Measurements from ENCODE around the gene MEG3. TPM values are rescaled to one million over a fixed set of nuclear protein-coding genes. Genes with fewer than 3 reads are reported as not detected.

Gene MEG3
- total RNA-seq, 1 donor from 2014 or later: not detected

- no peaks in the 10 kb centered on the region for H3K36me3 Mint-ChIP-seq (ENCODE audit: low read depth)
- peaks cover 2% of the 10 kb centered on the region for H3K27me3 Mint-ChIP-seq
- intact Hi-C loops (cut with micrococcal nuclease): no loop called here
- H3K4me1 Mint-ChIP-seq: no peaks in the 10 kb centered on the region
- no peak overlapping the region for H3K4me3 Mint-ChIP-seq
- no peak overlapping the region for H3K27ac Mint-ChIP-seq
- no peak for DNase-seq
- H3K9me3 Mint-ChIP-seq: no peaks in the 10 kb centered on the region
These were observed 33.9 kb downstream of the MEG3 start for GRCh38 chr14:100859781-100860180.

GRCh38 chr14:100860556-100861187, 34.8 kb downstream of the MEG3 start:
- no peaks in the 10 kb centered on the region for H3K9me3 Mint-ChIP-seq
- H3K27ac Mint-ChIP-seq: no peak overlapping the region
- DNase-seq: no peak
- H3K4me3 Mint-ChIP-seq: no peak overlapping the region
- intact Hi-C loops (cut with micrococcal nuclease): no loop called here
- H3K4me1 Mint-ChIP-seq: no peaks in the 10 kb centered on the region
- peaks cover 2% of the 10 kb centered on the region for H3K27me3 Mint-ChIP-seq
- no peaks in the 10 kb centered on the region for H3K36me3 Mint-ChIP-seq (ENCODE audit: low read depth)

- H3K36me3 Mint-ChIP-seq (ENCODE audit: low read depth): no peaks in the 10 kb centered on the region
- H3K27me3 Mint-ChIP-seq: no peaks in the 10 kb centered on the region
- H3K27ac Mint-ChIP-seq: no peak overlapping the region
- H3K4me3 Mint-ChIP-seq: no peak overlapping the region
- DNase-seq: no peak
- no peaks in the 10 kb centered on the region for H3K9me3 Mint-ChIP-seq
- no peaks in the 10 kb centered on the region for H3K4me1 Mint-ChIP-seq
- intact Hi-C loops (cut with micrococcal nuclease): no loop called here
These were observed 35.4 kb downstream of the MEG3 start for GRCh38 chr14:100861188-100861936.

- DNase-seq: no peak
- intact Hi-C loops (cut with micrococcal nuclease): no loop called here
- H3K4me1 Mint-ChIP-seq: no peaks in the 10 kb centered on the region
- H3K27ac Mint-ChIP-seq: no peak overlapping the region
- no peak overlapping the region for H3K4me3 Mint-ChIP-seq
- H3K27me3 Mint-ChIP-seq: no peaks in the 10 kb centered on the region
- H3K36me3 Mint-ChIP-seq (ENCODE audit: low read depth): no peaks in the 10 kb centered on the region
- H3K9me3 Mint-ChIP-seq: no peaks in the 10 kb centered on the region
These were observed 36.0 kb downstream of the MEG3 start for GRCh38 chr14:100861937-100862247.

- DNase-seq: no peak
- no peaks in the 10 kb centered on the region for H3K4me1 Mint-ChIP-seq
- no peaks in the 10 kb centered on the region for H3K27me3 Mint-ChIP-seq
- no peak overlapping the region for H3K27ac Mint-ChIP-seq
- intact Hi-C loops (cut with micrococcal nuclease): no loop called here
- H3K36me3 Mint-ChIP-seq (ENCODE audit: low read depth): no peaks in the 10 kb centered on the region
- H3K4me3 Mint-ChIP-seq: no peak overlapping the region
- H3K9me3 Mint-ChIP-seq: no peaks in the 10 kb centered on the region
These were observed 36.4 kb downstream of the MEG3 start for GRCh38 chr14:100862277-100862676.

- Mint-ChIP-seq H3K4me1 (no peaks in the 10 kb centered on the region), H3K27ac (no peak overlapping the region), H3K36me3 (ENCODE audit: low read depth) (no peaks in the 10 kb centered on the region), H3K4me3 (no peak overlapping the region), H3K27me3 (no peaks in the 10 kb centered on the region), H3K9me3 (no peaks in the 10 kb centered on the region)
- intact Hi-C loops (cut with micrococcal nuclease): no loop called here
- DNase-seq: no peak
These were observed 36.9 kb downstream of the MEG3 start for GRCh38 chr14:100862793-100863192.

GRCh38 chr14:100864206-100864605, 38.3 kb downstream of the MEG3 start:
- Mint-ChIP-seq H3K36me3 (ENCODE audit: low read depth) (no peaks in the 10 kb centered on the region), H3K9me3 (no peaks in the 10 kb centered on the region), H3K4me1 (no peaks in the 10 kb centered on the region), H3K27me3 (no peaks in the 10 kb centered on the region), H3K4me3 (no peak overlapping the region), H3K27ac (no peak overlapping the region)
- DNase-seq: no peak
- intact Hi-C loops (cut with micrococcal nuclease): no loop called here

- Mint-ChIP-seq H3K4me1 (no peaks in the 10 kb centered on the region), H3K4me3 (no peak overlapping the region), H3K36me3 (ENCODE audit: low read depth) (no peaks in the 10 kb centered on the region), H3K27me3 (no peaks in the 10 kb centered on the region), H3K27ac (no peak overlapping the region), H3K9me3 (no peaks in the 10 kb centered on the region)
- intact Hi-C loops (cut with micrococcal nuclease): no loop called here
- DNase-seq: no peak
These were observed 39.2 kb downstream of the MEG3 start for GRCh38 chr14:100864960-100865681.

- Mint-ChIP-seq H3K4me1 (no peaks in the 10 kb centered on the region), H3K27ac (no peak overlapping the region), H3K36me3 (ENCODE audit: low read depth) (no peaks in the 10 kb centered on the region), H3K4me3 (no peak overlapping the region), H3K27me3 (no peaks in the 10 kb centered on the region), H3K9me3 (no peaks in the 10 kb centered on the region)
- DNase-seq: no peak
- intact Hi-C loops (cut with micrococcal nuclease): no loop called here
These were observed 40.0 kb downstream of the MEG3 start for GRCh38 chr14:100865682-100866591.

- DNase-seq: no peak
These were observed 41.0 kb downstream of the MEG3 start for GRCh38 chr14:100866666-100867630.

GRCh38 chr14:100867631-100868315, 41.9 kb downstream of the MEG3 start:
- Mint-ChIP-seq H3K27ac (no peak overlapping the region), H3K9me3 (peaks cover under 1% of the 10 kb centered on the region), H3K27me3 (no peaks in the 10 kb centered on the region), H3K36me3 (ENCODE audit: low read depth) (no peaks in the 10 kb centered on the region), H3K4me3 (no peak overlapping the region), H3K4me1 (peaks cover 3% of the 10 kb centered on the region)
- no peak for DNase-seq
- intact Hi-C loops (cut with micrococcal nuclease): no loop called here

More at GRCh38 chr14:100866666-100867630, 41.0 kb downstream of the MEG3 start:
- H3K4me1 Mint-ChIP-seq: peaks cover 2% of the 10 kb centered on the region
- intact Hi-C loops (cut with micrococcal nuclease): no loop called here
- no peaks in the 10 kb centered on the region for H3K27me3 Mint-ChIP-seq
- no peak overlapping the region for H3K4me3 Mint-ChIP-seq
- no peaks in the 10 kb centered on the region for H3K9me3 Mint-ChIP-seq
- no peaks in the 10 kb centered on the region for H3K36me3 Mint-ChIP-seq (ENCODE audit: low read depth)
- no peak overlapping the region for H3K27ac Mint-ChIP-seq

- intact Hi-C loops (cut with micrococcal nuclease): no loop called here
- no peak for DNase-seq
- H3K27me3 Mint-ChIP-seq: no peaks in the 10 kb centered on the region
- peaks cover 3% of the 10 kb centered on the region for H3K9me3 Mint-ChIP-seq
- no peak overlapping the region for H3K4me3 Mint-ChIP-seq
- peaks cover 5% of the 10 kb centered on the region for H3K4me1 Mint-ChIP-seq
- H3K36me3 Mint-ChIP-seq (ENCODE audit: low read depth): no peaks in the 10 kb centered on the region
- H3K27ac Mint-ChIP-seq: no peak overlapping the region
These were observed 42.9 kb downstream of the MEG3 start for GRCh38 chr14:100868621-100869370.
